Neutrophil (primary cell): ENCODE data around the gene SLITRK5.

Experiments
- H3K27ac ChIP-seq: fragments of 200-600 bp; sonication (generic); 2 replicates; pipeline ENCODE4 v1.5.1; 2016; ENCODE audit warnings: mild to moderate bottlenecking, moderate library complexity
- H3K27me3 ChIP-seq: fragments of 200-600 bp; sonication (generic); 2 replicates; pipeline ENCODE4 v1.6.0; 2016; ENCODE audit warnings: mild to moderate bottlenecking
- H3K36me3 ChIP-seq: fragments of 200-600 bp; sonication (generic); 2 replicates; pipeline ENCODE4 v1.5.1; 2017
- H3K4me1 ChIP-seq, 2 experiments: fragments of 200-600 bp in 1 of 2; sonication (generic) in 1 of 2; 1 replicate in 1 of 2; 2 replicates in 1 of 2; pipeline versions ENCODE4 v1.5.1 to v1.6.1; 2013 to 2016; ENCODE audit warnings: low read depth in 1 of 2, low read length in 1 of 2, mild to moderate bottlenecking in 1 of 2, moderate library complexity in 1 of 2; ENCODE audit not compliant: control insufficient read depth in 1 of 2, insufficient read depth in 1 of 2
- H3K4me3 ChIP-seq, 2 experiments: fragments of 200-600 bp in 1 of 2; sonication (generic) in 1 of 2; 1 replicate in 1 of 2; 2 replicates in 1 of 2; pipeline ENCODE4 v1.5.1; 2013 to 2016; ENCODE audit warnings: low read depth in 1 of 2, low read length in 1 of 2, mild to moderate bottlenecking in 1 of 2, moderate library complexity in 1 of 2
- H3K9me3 ChIP-seq: fragments of 200-600 bp; sonication (generic); 2 replicates; pipeline ENCODE4 v1.5.1; 2016
- TF ChIP-seq, protein P1 (sequence below): fragments of 200-600 bp; sonication (generic); IDR thresholded peaks from 2 replicates; pipeline ENCODE4 v1.5.1; 2016; ENCODE audit warnings: antibody characterized with exemption

The SLITRK5 gene

DNA sequence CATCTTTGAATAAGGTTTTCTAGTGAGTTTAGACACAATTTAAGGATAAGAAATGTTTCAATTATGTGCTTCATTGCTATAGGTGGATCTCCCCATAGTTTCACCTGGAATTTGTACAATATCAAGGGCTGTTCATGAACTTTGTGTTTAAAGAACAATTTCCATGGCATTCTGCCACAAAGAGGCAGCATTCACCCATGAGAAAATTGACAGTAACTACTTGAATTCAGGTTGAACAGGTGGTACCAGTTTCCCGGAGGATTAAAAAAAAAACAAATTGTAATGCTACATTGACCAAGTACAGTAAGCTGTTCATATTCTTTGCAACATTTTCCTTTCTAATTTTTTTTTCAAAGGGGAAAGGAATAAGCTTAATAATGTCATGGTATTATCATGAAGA, 9.1 kb downstream of the SLITRK5 start:
- TF ChIP-seq, protein P1, sequence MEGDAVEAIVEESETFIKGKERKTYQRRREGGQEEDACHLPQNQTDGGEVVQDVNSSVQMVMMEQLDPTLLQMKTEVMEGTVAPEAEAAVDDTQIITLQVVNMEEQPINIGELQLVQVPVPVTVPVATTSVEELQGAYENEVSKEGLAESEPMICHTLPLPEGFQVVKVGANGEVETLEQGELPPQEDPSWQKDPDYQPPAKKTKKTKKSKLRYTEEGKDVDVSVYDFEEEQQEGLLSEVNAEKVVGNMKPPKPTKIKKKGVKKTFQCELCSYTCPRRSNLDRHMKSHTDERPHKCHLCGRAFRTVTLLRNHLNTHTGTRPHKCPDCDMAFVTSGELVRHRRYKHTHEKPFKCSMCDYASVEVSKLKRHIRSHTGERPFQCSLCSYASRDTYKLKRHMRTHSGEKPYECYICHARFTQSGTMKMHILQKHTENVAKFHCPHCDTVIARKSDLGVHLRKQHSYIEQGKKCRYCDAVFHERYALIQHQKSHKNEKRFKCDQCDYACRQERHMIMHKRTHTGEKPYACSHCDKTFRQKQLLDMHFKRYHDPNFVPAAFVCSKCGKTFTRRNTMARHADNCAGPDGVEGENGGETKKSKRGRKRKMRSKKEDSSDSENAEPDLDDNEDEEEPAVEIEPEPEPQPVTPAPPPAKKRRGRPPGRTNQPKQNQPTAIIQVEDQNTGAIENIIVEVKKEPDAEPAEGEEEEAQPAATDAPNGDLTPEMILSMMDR, result no peak
- Histone ChIP-seq H3K27ac (no peak overlapping the region), H3K36me3 (no peaks in the 10 kb centered on the region), H3K9me3 (no peaks in the 10 kb centered on the region), H3K4me3 (no peak overlapping the region), H3K4me1 (peaks cover 6 to 9% of the 10 kb centered on the region in 2 experiments), H3K27me3 (peaks cover 50% of the 10 kb centered on the region)

DNA sequence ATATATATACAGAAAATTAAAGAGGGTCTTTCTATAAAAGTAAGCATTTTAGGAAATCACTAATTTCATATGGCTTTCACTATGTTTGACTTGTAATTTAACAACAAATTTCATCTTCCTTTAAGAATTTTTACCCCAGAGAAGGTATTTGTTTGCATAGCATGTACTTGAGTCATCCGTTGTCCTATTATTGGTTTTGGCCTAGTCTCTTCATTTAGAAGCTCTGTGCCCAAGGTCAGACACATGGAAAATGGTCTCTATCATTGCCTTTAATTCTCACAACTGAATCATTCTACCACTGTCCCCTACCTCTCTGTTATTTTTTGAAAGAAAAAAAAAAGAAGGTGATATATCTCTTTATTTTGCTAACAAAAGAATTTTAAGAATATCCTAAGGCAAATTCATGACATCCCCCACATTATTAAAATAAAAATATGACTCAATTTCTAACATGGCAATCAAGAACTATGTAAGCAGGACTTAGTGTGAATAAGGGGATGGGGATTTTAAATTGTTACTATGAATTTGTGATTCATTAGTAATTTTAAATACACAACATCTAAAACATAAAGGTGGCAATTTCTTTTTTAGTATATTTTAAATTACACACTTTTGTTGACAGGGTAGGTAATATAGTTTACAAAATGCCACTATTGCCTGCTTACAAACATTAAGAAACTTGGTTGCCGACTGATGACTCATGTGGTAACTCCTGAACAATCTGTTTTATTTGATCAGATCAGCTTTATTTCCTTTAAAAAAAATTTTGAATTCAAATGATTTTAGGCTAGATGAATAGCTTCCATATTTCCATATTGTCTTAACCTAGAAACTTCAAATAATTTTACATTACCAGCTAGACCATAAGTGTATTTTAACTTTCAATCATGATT, 13.9 kb downstream of the SLITRK5 start:
- Histone ChIP-seq H3K9me3 (no peaks in the 10 kb centered on the region), H3K36me3 (no peaks in the 10 kb centered on the region), H3K4me3 (no peak overlapping the region), H3K27ac (no peak overlapping the region), H3K27me3 (peaks cover 4% of the 10 kb centered on the region), H3K4me1 (no peaks in the 10 kb centered on the region)
- TF ChIP-seq, protein P1, result no peak

DNA sequence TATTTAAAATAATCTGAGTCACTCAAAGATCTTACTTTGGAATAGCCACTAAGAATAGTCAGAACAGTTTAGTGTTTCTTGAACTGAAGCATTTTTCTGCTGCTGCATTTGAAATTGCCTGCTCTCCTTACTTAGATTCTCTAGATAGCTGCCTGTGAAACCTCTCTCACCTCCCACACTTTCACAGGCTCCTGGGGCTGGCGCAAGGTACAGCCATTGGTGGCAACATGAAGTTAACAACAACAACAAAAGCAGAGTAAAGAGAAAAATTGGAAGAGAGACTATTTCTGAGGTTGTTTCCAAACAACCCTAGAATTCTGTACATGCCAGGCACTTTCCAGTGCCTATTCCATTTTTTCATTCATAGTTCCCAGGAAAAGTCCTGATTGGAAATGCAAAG, 25.3 kb downstream of the SLITRK5 start:
- TF ChIP-seq, protein P1, result no peak

DNA sequence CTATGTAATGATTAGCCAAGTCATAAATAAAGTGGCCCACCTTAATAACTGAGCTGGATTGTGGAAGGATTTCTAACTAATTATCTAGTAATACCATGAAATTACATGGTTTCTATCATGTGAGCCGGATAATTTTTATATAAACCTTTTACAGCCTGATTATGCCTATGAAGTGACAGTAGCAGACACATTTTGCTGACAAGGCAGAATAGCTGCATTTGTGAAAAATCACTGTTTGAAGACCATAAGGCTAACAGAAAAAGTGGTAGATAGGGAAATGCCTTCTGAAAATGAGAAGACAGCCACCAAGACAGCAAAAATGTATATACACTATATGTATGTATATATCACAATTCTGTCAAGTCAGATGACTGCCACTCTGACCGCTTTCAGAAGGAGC, 27.1 kb downstream of the SLITRK5 start:
- TF ChIP-seq, protein P1, result no peak
- no peak overlapping the region for H3K27ac ChIP-seq

More for the DNA sequence above, 25.3 kb downstream of the SLITRK5 start:
- no peaks in the 10 kb centered on the region for H3K4me1 ChIP-seq
- H3K27me3 ChIP-seq, result no peaks in the 10 kb centered on the region
- no peak overlapping the region for H3K4me3 ChIP-seq
- H3K9me3 ChIP-seq, result no peaks in the 10 kb centered on the region
- no peaks in the 10 kb centered on the region for H3K36me3 ChIP-seq
- H3K27ac ChIP-seq, result no peak overlapping the region

DNA sequence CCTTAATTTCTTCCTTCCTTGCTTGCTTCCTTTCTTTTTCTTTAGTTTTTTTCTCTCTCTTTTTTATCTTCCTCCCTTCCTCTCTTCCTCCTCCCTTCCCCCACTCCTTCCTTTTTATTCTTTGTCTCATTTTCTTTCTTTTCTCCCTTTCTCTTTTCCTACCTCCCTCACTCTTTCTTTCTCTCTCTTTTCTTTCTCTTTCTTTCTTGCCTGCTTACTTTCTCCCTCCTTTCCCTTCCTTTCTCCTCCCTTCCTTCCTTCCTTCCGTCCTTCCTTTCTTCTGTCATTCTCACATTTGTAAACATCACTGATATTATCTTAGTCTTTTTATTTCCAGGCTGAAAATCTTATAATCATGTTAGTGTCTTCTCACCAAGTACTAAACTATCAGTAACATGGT, 38.8 kb downstream of the SLITRK5 start:
- no peaks in the 10 kb centered on the region for H3K9me3 ChIP-seq
- TF ChIP-seq, protein P1, result no peak
- no peak overlapping the region for H3K4me3 ChIP-seq
- H3K4me1 ChIP-seq, result no peaks in the 10 kb centered on the region
- H3K27me3 ChIP-seq, result no peaks in the 10 kb centered on the region
- H3K36me3 ChIP-seq, result no peaks in the 10 kb centered on the region
- H3K27ac ChIP-seq, result no peak overlapping the region

More for the DNA sequence above, 27.1 kb downstream of the SLITRK5 start:
- Histone ChIP-seq H3K36me3 (no peaks in the 10 kb centered on the region), H3K9me3 (no peaks in the 10 kb centered on the region), H3K4me1 (no peaks in the 10 kb centered on the region), H3K27me3 (no peaks in the 10 kb centered on the region), H3K4me3 (no peak overlapping the region)
